Measurements from ENCODE around the gene NAPEPLD. TPM values are rescaled to one million over a fixed set of nuclear protein-coding genes. Genes with fewer than 3 reads are reported as not detected.
"Not testable (repeated sequence)": the region's sequence is repeated elsewhere in the genome, so short reads cannot be mapped to it uniquely, and the experiment has no call there.

Gene NAPEPLD
- total RNA-seq, 1 donor from 2014 or later, result 8.6 TPM

- peak; percentile 35 for DNase-seq (ENCODE audit: low read depth)
These were observed 80.2 kb downstream of the NAPEPLD start for GRCh38 chr7:103068414-103069403.

GRCh38 chr7:103065667-103066066, 83.2 kb downstream of the NAPEPLD start:
- peak; percentile 48 for DNase-seq (ENCODE audit: low read depth)

DNA sequence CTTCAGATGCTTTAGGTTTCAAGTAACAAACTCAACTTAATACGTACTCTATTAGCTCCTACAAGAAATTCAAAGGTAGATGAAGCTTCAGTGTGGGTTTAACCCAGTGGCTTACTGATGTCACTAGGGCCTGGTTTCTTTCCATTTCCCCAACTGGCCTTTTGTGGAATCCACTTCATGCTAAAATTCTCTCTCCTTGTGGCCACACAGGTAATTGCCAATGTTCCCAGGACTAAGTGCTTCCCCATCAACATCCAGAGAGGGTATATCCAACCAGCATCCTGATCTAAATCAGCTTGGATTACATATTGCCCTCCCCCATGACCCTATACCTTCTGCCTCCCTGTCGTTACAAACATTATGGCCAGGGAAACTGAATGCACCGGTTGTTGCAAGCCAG, 85.0 kb downstream of the NAPEPLD start:
- DNase-seq (ENCODE audit: low read depth), result no peak

- DNase-seq (ENCODE audit: low read depth), result no peak
These were observed 89.4 kb downstream of the NAPEPLD start for GRCh38 chr7:103059471-103059870.

DNA sequence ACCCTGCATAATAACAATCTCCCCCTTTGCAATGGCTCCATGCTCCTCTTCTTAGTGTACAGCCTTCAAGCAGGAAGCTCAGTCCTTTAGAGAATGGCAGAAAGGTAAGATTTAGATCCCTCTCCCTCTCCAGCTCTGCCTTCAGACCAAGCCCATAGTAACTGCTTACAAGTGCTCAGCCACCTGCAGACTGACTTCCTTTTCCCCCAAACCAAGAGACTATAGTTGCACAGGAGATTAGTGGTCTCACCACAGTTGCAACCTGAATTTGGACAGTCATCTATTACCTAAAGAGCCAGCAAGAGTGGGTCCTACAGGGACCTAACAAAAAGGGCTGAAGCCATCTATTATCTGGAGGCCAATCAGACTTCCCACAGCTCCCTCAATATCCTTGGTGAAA, 90.8 kb downstream of the NAPEPLD start:
- DNase-seq (ENCODE audit: low read depth), result no peak

DNA sequence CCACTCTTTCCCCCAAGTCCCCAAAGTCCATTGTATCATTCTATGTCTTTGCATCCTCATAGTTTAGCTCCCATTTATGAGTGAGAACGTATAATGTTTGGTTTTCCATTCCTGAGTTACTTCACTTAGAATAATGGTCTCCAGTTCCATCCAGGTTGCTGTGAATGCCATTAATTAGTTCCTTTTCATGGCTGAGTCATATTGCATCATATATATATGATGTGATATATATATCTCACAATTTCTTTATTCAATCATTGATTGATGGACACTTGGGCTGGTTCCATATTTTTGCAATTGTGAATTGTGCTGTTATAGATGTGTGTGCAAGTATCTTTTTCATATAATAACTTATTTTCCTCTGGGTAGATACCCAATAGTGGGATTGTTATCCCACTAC, 92.9 kb downstream of the NAPEPLD start:
- not testable (repeated sequence) for DNase-seq (ENCODE audit: low read depth)

DNA sequence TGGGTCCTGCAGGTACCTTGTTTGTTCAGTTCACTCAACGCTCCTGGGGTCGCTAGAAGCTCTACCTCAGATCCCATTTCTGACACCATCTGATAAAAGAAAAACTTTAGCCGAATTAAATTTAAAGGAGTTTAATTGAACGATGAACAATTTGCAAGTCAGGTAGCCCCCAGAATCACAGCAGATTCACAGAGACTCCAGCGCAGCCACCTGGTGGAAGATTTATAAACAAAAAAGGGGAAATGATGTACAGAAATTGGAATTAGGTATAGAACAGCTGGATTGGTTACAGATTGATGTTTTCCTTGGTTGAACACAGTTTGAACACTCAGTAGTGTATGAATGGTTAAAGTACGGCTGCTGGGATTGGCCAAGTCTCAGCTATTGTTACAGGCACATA, 97.4 kb downstream of the NAPEPLD start:
- DNase-seq (ENCODE audit: low read depth), result no peak

Other genes with a start within 250 kb of the NAPEPLD start
- 533 and 907 TPM in 2 replicates for gene LRRC17, start 236.1 kb downstream of the NAPEPLD start, total RNA-seq
- 0.42 and 0.67 TPM in 2 replicates for gene FBXL13, start 74.3 kb downstream of the NAPEPLD start, total RNA-seq
- gene ARMC10, start 74.0 kb downstream of the NAPEPLD start, total RNA-seq, result 42.5 and 46.7 TPM in 2 replicates
- gene PMPCB, start 148.3 kb upstream of the NAPEPLD start, total RNA-seq, result 88.8 and 101 TPM in 2 replicates
- 34.4 and 38.8 TPM in 2 replicates for gene DNAJC2, start 195.7 kb upstream of the NAPEPLD start, total RNA-seq
- 280 and 306 TPM in 2 replicates for gene PSMC2, start 198.5 kb upstream of the NAPEPLD start, total RNA-seq

Measured in myocyte (in vitro differentiated cells).